ENCODE data around the gene AFMID.

Gene AFMID

DNA sequence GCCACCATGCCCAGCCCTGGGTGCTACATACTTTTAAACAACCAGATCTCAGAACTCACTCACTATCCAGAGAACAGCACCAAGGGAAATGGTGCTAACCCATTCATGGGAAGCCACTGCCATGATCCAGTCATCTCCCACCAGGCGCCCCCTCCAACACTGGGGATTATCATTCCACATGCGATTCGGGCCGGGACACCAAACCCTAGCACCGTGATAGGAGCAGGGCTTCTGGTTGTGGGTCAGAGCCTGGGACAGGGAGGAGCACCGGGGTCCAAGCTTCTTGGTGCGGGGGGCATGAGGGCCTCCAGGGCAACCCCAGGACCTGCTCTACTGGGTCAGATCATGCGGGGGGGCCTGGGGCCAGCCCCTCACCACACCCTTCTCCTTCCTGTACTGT is 48.7 kb downstream of the AFMID start:
- FAIRE-seq, result no peak
- no peak for DNase-seq (ENCODE audit: insufficient read length, low spot score)

DNA sequence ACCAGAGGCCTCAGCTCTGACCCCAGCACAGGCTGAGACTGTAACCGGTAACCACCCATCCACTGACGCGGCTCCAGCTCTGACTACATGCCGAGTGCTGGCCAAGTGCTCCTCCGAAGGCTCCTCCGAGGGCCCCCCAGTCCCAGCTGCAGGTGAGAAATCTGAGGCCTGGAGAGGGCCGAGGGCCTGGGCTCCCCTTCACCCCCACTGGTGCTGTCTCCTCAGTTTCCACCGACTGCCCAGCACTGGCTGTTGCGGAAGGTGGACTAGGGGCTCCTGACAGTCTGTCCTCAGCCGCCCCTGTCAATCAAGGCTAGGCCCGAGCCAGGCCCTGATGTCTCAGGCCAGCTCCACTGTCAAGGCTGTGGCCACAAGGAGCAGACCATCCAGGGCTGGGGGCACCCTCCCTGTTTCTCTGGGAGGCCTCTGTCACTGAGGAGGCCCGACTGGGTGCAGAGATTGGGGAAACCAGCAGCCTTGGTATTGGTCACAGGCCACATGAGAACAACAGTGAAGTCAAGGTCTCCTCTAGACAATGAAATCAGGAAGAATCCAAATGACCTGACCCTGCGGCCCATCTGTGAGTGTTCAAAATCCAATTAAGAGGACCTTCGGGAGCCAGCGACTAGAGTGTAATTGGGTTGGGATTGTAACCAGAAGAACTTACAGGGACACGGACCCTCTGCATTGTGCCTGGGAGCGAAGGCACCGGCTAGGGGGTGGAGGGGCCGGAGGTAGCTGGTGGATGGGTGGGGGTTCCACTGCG is 49.4 kb downstream of the AFMID start:
- DNase-seq (ENCODE audit: insufficient read length, low spot score) (no peak), FAIRE-seq (no peak)

DNA sequence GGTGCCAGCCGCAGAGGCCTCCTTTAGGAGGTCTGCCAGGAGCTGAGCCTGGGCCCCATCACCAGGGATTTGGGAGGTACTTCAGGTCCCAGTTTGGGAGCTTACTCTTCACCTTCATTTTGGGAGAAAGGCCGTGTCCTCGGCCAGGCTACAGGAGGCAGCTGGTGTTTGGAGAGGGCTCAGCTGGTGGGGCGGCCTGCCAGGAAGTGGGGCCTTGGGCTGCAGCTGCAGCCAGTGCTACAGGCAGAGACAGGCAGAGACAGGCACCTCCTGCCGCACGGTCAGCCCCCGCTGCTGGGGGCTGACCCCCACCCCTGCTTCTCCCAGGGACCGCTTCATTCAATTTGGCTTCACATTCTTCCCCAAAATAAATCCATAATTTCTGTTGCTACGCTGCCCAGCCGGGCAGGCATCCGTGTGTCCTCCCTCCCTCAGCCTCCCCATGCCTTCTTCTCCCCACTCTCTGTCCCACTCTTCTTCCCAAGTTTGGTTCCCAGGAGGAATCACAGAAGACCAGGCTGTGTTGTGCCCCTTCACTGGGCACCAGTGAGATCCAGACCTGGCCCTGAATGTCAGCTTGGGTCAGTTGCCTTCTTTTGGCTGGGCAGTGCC is 50.3 kb downstream of the AFMID start:
- DNase-seq (ENCODE audit: insufficient read length, low spot score) (no peak), FAIRE-seq (peak; percentile 20)

DNA sequence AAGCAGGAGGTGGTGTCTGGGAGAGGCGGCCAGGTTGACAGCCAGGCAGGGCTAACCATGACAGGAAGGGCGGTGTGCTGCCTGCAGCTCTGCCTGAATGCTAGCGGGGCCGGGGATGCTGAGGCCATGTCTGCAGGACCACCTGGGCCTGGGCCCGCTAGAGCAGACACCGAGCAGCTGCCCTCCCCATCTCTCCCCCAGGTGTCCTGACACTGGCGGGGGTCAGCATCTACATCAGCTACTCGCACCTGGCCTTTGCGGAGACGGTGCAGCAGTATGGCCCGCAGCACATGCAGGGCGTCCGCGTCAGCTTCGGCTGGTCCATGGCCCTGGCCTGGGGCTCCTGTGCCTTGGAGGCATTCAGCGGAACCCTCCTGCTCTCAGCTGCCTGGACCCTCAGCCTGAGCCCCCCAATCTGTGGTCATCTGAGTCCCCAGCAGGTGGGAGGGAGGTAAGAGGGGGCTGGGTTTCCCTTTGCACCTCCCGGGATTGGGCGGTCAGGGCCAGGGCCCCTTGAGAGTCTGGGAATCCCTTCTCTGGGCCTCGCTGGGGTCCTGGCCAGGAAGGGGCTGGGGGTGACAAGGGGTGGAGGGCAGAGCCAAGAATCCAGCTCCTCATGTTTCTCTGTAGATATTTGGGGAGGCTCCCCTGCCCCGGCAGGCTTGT is 51.8 kb downstream of the AFMID start:
- no peak for FAIRE-seq
- no peak for DNase-seq (ENCODE audit: insufficient read length, low spot score)

GRCh38 chr17:78239489-78239931 is 52.3 kb downstream of the AFMID start:
- DNase-seq (ENCODE audit: insufficient read length, low spot score), result no peak
- FAIRE-seq, result no peak

GRCh38 chr17:78240012-78240655 is 53.0 kb downstream of the AFMID start:
- DNase-seq (ENCODE audit: insufficient read length, low spot score) (no peak), FAIRE-seq (no peak)

DNA sequence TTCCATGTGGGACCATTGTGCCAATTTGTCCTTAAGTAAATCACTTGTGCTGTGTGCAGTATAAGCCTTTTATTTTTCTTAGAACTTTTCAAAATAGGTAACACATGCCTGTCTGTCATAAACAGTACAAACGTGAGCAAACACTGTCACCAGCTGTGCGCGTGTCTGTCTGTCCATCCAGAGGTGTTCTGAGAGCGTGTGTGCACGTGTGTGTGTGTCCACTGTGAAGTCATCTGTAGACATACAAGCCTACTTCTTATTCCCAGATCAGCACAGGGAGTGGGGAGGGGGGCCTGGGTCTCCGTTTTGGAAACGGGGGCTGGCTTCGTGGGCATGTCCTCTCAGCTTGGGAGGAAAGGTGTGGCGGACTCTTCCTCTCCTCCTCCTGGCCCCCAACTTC is 53.7 kb downstream of the AFMID start:
- DNase-seq (ENCODE audit: insufficient read length, low spot score) (no peak), FAIRE-seq (no peak)

DNA sequence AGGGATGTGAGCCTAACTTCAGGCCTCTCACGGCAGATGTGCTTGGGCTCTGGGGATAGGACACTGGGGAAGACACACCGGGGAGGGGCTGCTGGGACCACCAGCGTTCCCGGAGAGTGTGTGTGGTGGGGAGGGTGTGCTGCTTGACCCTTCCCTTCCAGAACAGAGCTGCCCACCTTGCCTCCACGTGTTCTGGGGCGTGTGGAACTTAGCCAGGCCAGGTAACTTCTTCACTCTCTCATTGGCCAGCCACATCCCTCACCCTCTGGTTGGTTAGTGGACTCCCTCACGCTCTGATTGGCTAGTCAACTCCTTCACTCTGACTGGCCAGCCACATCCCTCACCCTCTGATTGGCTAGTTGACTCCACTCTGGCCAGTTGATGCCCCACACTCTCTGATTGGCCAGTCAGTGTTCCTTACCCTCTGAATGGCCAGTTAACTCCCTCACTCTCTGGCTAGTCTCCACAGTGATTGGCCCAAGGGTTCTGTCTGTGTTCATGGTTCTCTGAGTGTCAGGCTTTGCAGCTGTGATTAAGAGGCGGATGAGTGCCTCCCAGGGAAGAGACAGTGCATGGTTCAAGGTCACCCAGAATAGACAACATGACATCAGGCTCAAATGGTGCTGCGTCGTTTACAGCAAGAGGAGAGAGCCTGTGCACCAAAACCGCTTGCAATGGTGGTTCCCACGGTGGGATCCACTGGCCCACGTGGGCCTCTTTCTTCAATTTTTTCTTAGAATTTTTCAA is 54.3 kb downstream of the AFMID start:
- FAIRE-seq (peak; percentile 71), DNase-seq (ENCODE audit: insufficient read length, low spot score) (peak; percentile 59)

GRCh38 chr17:78242024-78242742 is 55.0 kb downstream of the AFMID start:
- no peak for FAIRE-seq
- no peak for DNase-seq (ENCODE audit: insufficient read length, low spot score)

- FAIRE-seq, result no peak
- no peak for DNase-seq (ENCODE audit: insufficient read length, low spot score)
Measured at GRCh38 chr17:78247304-78247703, 60.1 kb downstream of the AFMID start.

GRCh38 chr17:78248051-78248914 is 61.1 kb downstream of the AFMID start:
- peak; percentile 48 for FAIRE-seq
- no peak for DNase-seq (ENCODE audit: insufficient read length, low spot score)

GRCh38 chr17:78249074-78249817 is 62.1 kb downstream of the AFMID start:
- no peak for FAIRE-seq
- no peak for DNase-seq (ENCODE audit: insufficient read length, low spot score)

- FAIRE-seq (peak; percentile 26), DNase-seq (ENCODE audit: insufficient read length, low spot score) (no peak)
Measured at GRCh38 chr17:78249818-78250806, 63.0 kb downstream of the AFMID start.

- DNase-seq (ENCODE audit: insufficient read length, low spot score) (peak; percentile 92), FAIRE-seq (peak; percentile 72)
Measured at GRCh38 chr17:78250891-78251772, 64.0 kb downstream of the AFMID start.

- DNase-seq (ENCODE audit: insufficient read length, low spot score), result no peak
- no peak for FAIRE-seq
Measured at GRCh38 chr17:78251773-78252103, 64.6 kb downstream of the AFMID start.

- no peak for DNase-seq (ENCODE audit: insufficient read length, low spot score)
- FAIRE-seq, result no peak
Measured at GRCh38 chr17:78252111-78252634, 65.0 kb downstream of the AFMID start.

All from HTR-8/SVneo (cell line).